Small intestine (tissue), 7 donors: ENCODE results near the gene ARHGAP22. TPM values are rescaled to one million over a fixed set of nuclear protein-coding genes. Genes with fewer than 3 reads are reported as not detected.

Source experiments
- DNase-seq, 2 donors: peaks; one replicate each; pipeline versions ENCODE4 v3.0.0 to v3.0.0-alpha.2; 2013
- FAIRE-seq: peaks from 2 replicates; lab custom pipeline; 2012; peaks lifted over from hg19 to GRCh38; lab: Jason Lieb, UNC
- H3K27ac ChIP-seq, 3 donors: one replicate each; pipeline ENCODE4 v1.5.1; 2013; ENCODE audit warnings: low read length in 2 of 3, mild to moderate bottlenecking in 2 of 3, control low read depth in 1 of 3, inconsistent platforms in 1 of 3, low read depth in 1 of 3, moderate library complexity in 1 of 3
- H3K27me3 ChIP-seq, 3 donors: one replicate each; pipeline ENCODE4 v1.6.1; 2013; ENCODE audit warnings: low read length in 3 of 3, inconsistent platforms in 1 of 3; ENCODE audit not compliant: control insufficient read depth in 3 of 3, insufficient read depth in 3 of 3
- H3K36me3 ChIP-seq, 3 donors: one replicate each; pipeline ENCODE4 v1.6.1; 2013; ENCODE audit warnings: low read length in 3 of 3, inconsistent platforms in 1 of 3, low read depth in 1 of 3, mild to moderate bottlenecking in 1 of 3, moderate library complexity in 1 of 3; ENCODE audit not compliant: control insufficient read depth in 3 of 3, insufficient read depth in 2 of 3
- H3K4me1 ChIP-seq, 3 donors: one replicate each; pipeline ENCODE4 v1.6.1; 2013; ENCODE audit warnings: low read length in 2 of 3, inconsistent platforms in 1 of 3, low read depth in 1 of 3, mild to moderate bottlenecking in 1 of 3, moderate library complexity in 1 of 3; ENCODE audit not compliant: control insufficient read depth in 3 of 3, insufficient read depth in 2 of 3
- H3K4me3 ChIP-seq, 3 donors: one replicate each; pipeline ENCODE4 v1.5.1; 2013; ENCODE audit warnings: low read length in 3 of 3, control low read depth in 1 of 3, inconsistent platforms in 1 of 3, low read depth in 1 of 3, mild to moderate bottlenecking in 1 of 3, moderate library complexity in 1 of 3
- H3K9me3 ChIP-seq, 2 donors: one replicate each; pipeline ENCODE4 v1.6.1; 2013; ENCODE audit warnings: low read depth in 1 of 2, low read length in 1 of 2; ENCODE audit not compliant: control insufficient read depth in 2 of 2, insufficient read depth in 1 of 2
- WGBS, 3 donors: extraction: QIAGEN DNeasy Blood & Tissue Kit; methylation state at CpG; one replicate each; pipeline ENCODE4 v1.1.7; 2013; 5-methylcytosine and 5-hydroxymethylcytosine counted together
- polyA plus RNA-seq, 4 donors: library from polyadenylated mRNA; stranded (reverse) in 3 of 4; unstranded in 1 of 4; fragments of 200-250 nt in 3 of 4; fragments of 120-200 nt in 1 of 4; gene quantifications; one replicate each; pipeline versions ENCODE4 v1.2.1 to v1.2.3, GENCODE V29; 2013
- donor health status: healthy with polysubstance abuse.
- donor health status: control.
- donor health status: control.
- donor health status: Bipolar disorder and iron deficiency.
- donor health status: healthy.

ARHGAP22 gene
- polyA plus RNA-seq, 4 donors, result 0.54 to 1.4 (median 1.3) TPM; not detected in 1

DNA sequence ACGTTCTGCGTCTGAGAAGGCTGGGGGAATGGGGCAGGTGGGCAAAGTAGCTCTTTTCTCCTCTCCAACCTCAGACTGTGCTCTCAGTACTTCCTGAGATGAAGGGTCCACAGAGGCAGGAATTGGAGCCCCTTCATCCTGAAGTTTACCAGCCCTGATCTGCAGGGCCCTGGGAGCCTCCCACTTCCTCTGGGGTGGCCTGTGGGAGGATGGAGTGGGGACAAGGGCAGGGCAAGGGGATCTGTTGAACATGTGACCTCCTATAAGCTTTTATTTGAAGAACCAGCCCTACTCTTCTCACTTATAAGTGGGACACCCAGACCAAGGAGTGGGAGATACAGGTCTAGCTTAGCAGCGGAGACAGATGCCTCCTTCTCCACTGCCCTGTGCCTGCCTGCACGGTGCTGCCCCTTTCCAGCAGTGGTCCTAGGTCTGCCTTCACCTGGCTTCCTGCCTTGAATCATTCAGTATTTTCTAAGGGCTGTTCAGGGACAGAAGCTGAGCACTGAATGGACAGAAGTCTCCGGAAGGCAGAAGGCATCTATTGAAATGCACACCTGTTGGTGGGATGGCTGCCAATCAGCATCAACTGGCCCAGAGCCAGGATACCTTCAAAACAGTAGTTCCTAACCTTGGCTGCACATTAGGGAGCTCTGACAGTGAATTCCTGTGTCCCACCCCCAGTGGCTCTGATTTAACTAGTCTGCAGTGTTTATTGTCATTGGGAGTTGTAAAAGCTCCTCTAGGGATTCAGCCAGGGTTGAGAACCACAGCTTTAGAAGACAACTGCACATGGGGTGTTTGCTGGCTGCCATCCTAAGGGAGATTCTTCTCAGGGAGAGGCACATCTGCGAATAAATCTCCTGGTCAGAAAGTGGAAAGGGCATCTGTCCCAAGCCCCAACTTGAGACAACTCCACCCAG lies 2.7 kb upstream of the ARHGAP22 start:
- FAIRE-seq, result no peak
- no peaks in the 10 kb centered on the region for H3K9me3 ChIP-seq
- 56 to 69% (median 66%) methylated on average over 6 of the region's 6 CpGs for WGBS, 3 donors
- H3K4me3 ChIP-seq, result no peak overlapping the region
- DNase-seq, result no peak
- peaks cover 0 to 24% (median 0%) of the 10 kb centered on the region in 3 donors for H3K27me3 ChIP-seq
- H3K36me3 ChIP-seq, result no peaks in the 10 kb centered on the region
- peak overlapping the region in 1 of 3 donors; percentile 50 for H3K27ac ChIP-seq
- no peaks in the 10 kb centered on the region for H3K4me1 ChIP-seq

DNA sequence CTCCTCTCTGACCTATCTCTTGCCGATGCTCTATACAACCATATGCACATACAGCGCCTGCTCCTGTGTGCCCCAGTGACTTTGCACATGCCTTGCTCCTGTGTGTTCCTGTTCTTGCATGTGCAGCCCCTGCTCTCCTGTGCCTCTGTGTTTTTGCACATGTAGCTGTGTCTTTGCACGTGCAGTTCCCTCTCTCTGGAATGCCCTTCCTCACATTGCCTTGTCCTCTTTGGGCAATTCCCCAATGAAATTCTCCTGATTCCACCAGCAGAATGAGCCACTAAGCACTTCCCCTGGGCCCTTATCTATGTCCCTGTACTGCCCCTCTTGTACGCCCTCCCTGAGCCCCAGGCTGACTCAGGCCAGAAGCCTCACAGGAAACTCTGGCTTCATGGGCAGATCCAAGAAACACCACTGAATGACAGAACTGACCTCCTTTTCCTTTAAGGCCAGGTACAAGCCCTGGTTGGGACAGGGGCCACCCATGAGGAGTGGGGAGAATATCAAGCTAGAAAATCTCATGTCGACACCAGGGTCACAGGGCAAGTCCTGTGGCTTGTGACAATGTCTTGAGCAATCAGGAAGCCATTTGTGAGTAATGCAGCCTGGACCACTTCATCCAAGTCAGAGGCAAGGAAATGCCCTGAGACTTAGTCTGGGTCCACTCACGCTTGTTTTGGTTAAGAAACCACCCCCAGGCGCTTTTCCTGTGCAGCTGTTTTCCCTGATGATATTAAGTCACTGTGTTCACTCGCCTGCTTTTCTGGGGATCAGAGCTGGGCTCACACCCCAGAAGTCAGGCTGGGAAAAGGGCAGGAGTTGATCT lies 1.9 kb upstream of the ARHGAP22 start:
- Histone ChIP-seq H3K4me1 (no peaks in the 10 kb centered on the region), H3K9me3 (no peaks in the 10 kb centered on the region), H3K36me3 (no peaks in the 10 kb centered on the region), H3K27me3 (peaks cover 0 to 24% (median 0%) of the 10 kb centered on the region in 3 donors), H3K27ac (peak overlapping the region in 1 of 3 donors; percentile 50), H3K4me3 (no peak overlapping the region)
- WGBS, 3 donors, result 65 to 76% (median 75%) methylated on average over 8 of the region's 8 CpGs
- DNase-seq, result no peak
- FAIRE-seq, result no peak

DNA sequence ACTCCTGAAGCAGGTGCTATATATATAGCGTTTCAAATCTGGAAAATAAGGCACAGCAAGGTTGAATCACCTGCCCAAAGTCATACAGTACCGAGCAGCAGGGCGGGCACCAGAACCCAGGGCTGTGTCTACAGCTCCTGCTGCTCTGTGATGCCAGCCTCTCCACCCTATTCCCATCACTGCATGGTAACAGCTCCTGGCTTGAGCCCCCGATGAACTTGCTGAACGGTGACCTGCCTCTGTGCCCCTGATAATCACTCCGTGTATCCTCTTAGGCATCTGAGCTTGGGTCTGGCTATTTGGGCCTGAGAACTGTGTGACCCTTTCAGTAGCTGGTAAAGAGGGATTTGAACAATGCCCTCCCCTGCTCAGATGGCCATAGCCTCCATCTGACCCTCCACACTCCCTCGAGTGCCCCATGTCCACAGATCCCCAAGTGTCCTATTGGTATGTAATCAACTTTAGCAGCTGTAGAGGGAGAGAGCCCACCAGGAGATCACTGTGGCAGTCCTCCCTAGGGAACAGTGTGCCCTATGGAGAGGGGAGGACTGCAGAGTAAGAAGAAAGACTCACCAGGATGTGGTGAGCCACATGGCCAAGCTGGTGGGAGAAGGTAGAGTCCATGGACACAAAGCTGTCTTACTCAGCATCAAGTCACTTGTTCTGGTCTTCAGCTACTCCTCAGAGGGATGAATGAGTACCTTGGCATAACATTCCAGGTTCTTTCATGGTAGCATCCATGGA lies 1.1 kb upstream of the ARHGAP22 start:
- no peaks in the 10 kb centered on the region for H3K4me1 ChIP-seq
- no peaks in the 10 kb centered on the region for H3K36me3 ChIP-seq
- peaks cover 0 to 24% (median 0%) of the 10 kb centered on the region in 3 donors for H3K27me3 ChIP-seq
- H3K9me3 ChIP-seq, result no peaks in the 10 kb centered on the region
- no peak for DNase-seq
- 79 to 89% (median 83%) methylated on average over 7 of the region's 7 CpGs for WGBS, 3 donors
- no peak for FAIRE-seq
- no peak overlapping the region for H3K4me3 ChIP-seq
- no peak overlapping the region for H3K27ac ChIP-seq

DNA sequence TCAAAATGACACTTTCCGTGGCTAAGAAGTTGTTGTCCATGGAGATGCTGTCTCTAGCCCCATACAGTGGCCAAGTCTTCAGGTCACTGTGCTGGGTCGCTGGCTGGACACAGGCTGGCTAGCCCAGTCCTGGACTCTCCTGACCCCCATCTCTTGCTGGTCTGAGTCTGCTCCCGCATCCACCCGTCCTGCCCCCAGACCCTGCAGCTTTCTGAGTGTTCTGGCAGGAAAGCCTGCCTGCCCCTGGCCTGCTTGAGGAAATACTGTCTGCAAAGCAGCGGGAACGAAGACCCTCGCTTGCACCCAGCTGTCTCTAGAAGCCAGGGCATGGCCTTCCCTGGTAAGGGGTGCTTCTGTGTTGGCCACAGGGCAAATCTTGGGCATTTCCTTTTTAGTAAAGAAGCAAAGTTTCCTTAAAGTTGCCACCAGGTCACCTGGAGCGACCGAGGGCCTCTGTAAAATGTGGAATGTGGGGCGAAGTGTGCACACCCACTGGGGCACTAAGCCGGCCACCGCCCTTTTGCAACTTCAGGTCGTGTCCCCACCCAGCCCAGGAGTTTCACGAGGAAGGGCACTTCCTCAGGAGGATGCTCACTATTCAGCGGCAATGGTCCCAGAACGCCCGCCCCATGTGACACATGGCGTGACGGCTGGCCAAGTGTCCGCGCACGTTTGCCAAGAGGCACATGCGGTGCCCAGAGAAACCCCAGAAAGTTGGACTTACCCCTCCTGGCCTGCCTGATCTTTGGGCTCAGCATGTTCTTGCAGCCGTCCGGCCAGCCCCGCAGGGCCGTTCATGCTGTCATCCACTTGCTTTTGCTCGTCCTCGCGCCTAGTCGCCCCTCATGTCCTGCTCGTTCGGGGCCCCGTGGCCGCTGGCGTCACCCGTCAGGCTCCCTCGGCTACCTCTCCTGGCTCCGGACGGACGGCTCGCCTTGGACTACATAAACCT lies 558 bp downstream of the ARHGAP22 start:
- no peaks in the 10 kb centered on the region for H3K9me3 ChIP-seq
- H3K36me3 ChIP-seq, result no peaks in the 10 kb centered on the region
- H3K4me3 ChIP-seq, result peak overlapping the region in 1 of 3 donors; percentile 22
- H3K4me1 ChIP-seq, result no peaks in the 10 kb centered on the region
- DNase-seq, result no peak
- H3K27me3 ChIP-seq, result peaks cover 0 to 24% (median 0%) of the 10 kb centered on the region in 3 donors
- WGBS, 3 donors, result 19 to 21% (median 20%) methylated on average over 41 to 42 of the region's 42 CpGs
- H3K27ac ChIP-seq, result no peak overlapping the region
- no peak for FAIRE-seq

DNA sequence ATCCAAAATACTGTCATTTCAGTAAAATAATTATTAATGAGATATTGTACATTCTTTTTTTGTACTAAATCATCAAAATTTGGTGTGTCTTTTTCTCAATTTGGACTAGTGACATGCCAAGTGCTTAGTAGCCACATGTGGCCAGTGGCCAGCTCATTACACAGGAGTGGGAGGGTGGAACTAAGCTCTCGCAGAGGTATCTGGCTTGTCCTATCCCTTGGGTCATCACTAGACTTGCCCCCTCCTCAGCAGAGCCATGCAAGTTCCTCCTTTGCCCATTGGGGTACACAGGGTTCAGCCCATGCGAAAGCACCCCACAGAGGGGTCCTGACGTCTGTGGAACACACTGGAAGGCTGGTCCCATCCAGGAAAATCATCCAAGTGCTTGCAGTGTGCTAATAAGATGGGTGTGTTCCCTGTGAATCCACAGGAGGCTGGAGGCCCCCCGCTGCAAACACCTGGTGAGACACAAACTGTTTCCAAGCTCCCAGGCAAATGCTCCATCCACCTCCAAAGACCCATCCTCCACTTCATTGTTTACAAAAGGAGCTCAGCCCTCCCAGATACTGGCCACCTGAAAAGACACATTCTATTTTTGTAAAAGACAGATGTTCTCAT lies 1.3 kb downstream of the ARHGAP22 start:
- DNase-seq, result no peak
- FAIRE-seq, result no peak
- 75 to 82% (median 81%) methylated on average over 4 of the region's 4 CpGs for WGBS, 3 donors

DNA sequence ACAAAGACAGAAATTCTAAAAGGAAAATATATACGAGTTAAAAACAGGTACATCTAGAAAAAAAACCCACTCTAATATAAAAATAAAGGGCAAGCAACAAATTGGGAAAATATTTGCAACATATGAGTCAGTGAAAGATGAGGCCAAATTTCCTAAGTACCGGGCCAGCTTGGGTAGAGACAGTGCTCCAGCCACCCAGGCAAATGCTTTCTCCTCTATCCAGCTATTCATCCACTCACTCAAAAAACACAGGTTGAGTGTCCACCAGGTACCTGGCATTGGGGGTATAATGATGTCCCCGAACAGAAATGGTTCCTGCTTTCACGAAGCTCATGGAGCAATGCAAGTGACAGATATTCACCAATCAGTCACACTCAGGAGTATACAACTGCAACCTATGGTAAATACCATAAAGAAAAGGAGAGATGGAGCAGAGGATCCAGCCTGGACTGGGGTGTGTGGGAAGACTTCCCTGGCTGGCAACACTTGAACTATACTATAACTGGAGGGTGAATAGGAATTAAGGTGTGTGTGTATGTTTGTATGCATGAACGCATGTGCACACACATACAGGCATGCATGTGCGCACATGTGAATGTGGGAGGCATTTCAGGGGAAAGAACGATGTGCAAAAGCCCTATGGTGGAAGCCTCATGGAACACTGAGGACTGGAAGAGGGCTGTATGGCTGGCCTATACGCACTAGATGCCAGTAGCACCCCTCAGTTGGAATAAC lies 2.3 kb downstream of the ARHGAP22 start:
- Histone ChIP-seq H3K4me3 (no peak overlapping the region), H3K4me1 (no peaks in the 10 kb centered on the region), H3K9me3 (no peaks in the 10 kb centered on the region), H3K36me3 (no peaks in the 10 kb centered on the region), H3K27me3 (peaks cover 0 to 24% (median 0%) of the 10 kb centered on the region in 3 donors), H3K27ac (no peak overlapping the region)
- DNase-seq (no peak), FAIRE-seq (no peak)
- WGBS, 3 donors, result 87 to 94% (median 90%) methylated on average over 8 of the region's 8 CpGs

More for the DNA sequence above, 1.3 kb downstream of the ARHGAP22 start:
- H3K27ac ChIP-seq, result no peak overlapping the region
- no peaks in the 10 kb centered on the region for H3K36me3 ChIP-seq
- peaks cover 0 to 24% (median 0%) of the 10 kb centered on the region in 3 donors for H3K27me3 ChIP-seq
- H3K9me3 ChIP-seq, result no peaks in the 10 kb centered on the region
- H3K4me3 ChIP-seq, result no peak overlapping the region
- no peaks in the 10 kb centered on the region for H3K4me1 ChIP-seq

DNA sequence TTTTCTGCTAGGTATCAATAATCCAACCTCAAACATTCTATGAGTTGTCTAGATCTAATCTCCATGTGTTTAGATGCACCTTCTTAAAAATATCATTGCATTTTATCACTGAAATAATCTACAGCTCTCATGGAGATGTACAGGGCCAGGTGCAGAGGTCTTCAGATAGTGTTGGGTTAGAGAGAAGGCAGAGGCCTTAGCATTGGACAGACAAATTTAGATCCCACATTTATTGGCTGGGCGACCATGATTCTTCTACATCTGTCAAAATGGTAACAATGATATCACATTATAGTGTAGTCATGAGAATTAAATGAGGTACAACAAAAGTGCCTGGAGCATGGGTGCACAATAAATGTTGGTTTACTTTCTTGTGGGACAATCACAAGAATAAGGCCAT lies 3.1 kb downstream of the ARHGAP22 start:
- H3K4me1 ChIP-seq, result no peaks in the 10 kb centered on the region
- no peak overlapping the region for H3K27ac ChIP-seq
- WGBS, 3 donors, result 88 to 95% (median 94%) methylated on average over 1 of the region's 1 CpG
- H3K27me3 ChIP-seq, result peaks cover 0 to 24% (median 0%) of the 10 kb centered on the region in 3 donors
- no peak overlapping the region for H3K4me3 ChIP-seq
- H3K36me3 ChIP-seq, result no peaks in the 10 kb centered on the region
- no peaks in the 10 kb centered on the region for H3K9me3 ChIP-seq
- no peak for FAIRE-seq
- DNase-seq, result no peak
